ENCODE results near the gene ATP2A2.

DNA sequence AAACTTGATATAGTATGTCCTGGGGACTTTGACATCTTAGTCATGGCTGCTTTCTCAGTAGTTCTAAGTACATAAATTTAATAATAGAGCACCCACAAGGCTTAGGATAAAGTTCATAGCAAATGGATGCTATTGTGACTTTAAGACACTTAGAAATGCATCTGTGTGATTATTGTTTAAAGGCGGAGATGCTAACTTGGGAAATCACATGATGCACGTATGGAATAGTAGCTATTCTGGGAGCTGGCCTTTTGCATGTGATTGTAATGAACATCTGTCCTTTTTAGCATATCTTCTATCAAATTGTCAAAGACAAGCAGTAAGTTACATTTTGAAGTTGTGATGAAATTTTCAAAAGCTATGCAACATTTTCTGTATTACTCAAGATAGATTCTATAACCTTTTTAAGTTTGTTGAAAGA, 46.7 kb upstream of the ATP2A2 start:
- TF ChIP-seq CTCF (conservative IDR thresholded peaks at IDR 0.05; ENCODE audit: low read depth, low read length) (no peak), POLR2A (IDR thresholded peaks at IDR 0.05; ENCODE audit: low read depth, low read length) (no peak), SMC3 (IDR thresholded peaks at IDR 0.05; ENCODE audit: low read depth, low read length) (no peak), CEBPB (IDR thresholded peaks at IDR 0.05; ENCODE audit: low read depth, low read length) (no peak), RCOR1 (IDR thresholded peaks at IDR 0.05; ENCODE audit: insufficient replicate concordance, low read length) (no peak), BHLHE40 (IDR thresholded peaks at IDR 0.05; ENCODE audit: low read depth, low read length) (no peak), RAD21 (IDR thresholded peaks at IDR 0.05; ENCODE audit: low read length) (no peak), RFX5 (IDR thresholded peaks at IDR 0.05; ENCODE audit: low read depth, low read length) (no peak), MAFK (IDR thresholded peaks at IDR 0.05; ENCODE audit: low read depth, low read length) (no peak), FOS (IDR thresholded peaks at IDR 0.05; ENCODE audit: low read depth, low read length) (no peak), MXI1 (IDR thresholded peaks at IDR 0.05; ENCODE audit: borderline replicate concordance, low read depth, low read length) (no peak)
- TF ChIP-seq, protein P1, sequence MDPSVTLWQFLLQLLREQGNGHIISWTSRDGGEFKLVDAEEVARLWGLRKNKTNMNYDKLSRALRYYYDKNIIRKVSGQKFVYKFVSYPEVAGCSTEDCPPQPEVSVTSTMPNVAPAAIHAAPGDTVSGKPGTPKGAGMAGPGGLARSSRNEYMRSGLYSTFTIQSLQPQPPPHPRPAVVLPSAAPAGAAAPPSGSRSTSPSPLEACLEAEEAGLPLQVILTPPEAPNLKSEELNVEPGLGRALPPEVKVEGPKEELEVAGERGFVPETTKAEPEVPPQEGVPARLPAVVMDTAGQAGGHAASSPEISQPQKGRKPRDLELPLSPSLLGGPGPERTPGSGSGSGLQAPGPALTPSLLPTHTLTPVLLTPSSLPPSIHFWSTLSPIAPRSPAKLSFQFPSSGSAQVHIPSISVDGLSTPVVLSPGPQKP (IDR thresholded peaks at IDR 0.05; ENCODE audit: borderline replicate concordance, low read depth, low read length) = no peak
- TF ChIP-seq, protein P2, sequence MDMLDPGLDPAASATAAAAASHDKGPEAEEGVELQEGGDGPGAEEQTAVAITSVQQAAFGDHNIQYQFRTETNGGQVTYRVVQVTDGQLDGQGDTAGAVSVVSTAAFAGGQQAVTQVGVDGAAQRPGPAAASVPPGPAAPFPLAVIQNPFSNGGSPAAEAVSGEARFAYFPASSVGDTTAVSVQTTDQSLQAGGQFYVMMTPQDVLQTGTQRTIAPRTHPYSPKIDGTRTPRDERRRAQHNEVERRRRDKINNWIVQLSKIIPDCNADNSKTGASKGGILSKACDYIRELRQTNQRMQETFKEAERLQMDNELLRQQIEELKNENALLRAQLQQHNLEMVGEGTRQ (IDR thresholded peaks at IDR 0.05; ENCODE audit: low read depth, low read length) = no peak
